ENCODE results near the gene NEGR1. TPM values are rescaled to one million over a fixed set of nuclear protein-coding genes. Genes with fewer than 3 reads are reported as not detected.

The NEGR1 gene
- total and polyA plus RNA-seq, 9 of the 15 experiments (the other 6 are each of a cell fraction or from before 2014, with no cell fraction given) = not detected

- TF ChIP-seq HDAC2 (IDR thresholded peaks at IDR 0.05) = no peak
- TF ChIP-seq MYNN (IDR thresholded peaks at IDR 0.05) = no peak
- TF ChIP-seq MYNN (CRISPR knock-in tag; IDR thresholded peaks at IDR 0.05) = no peak
Measured at GRCh38 chr1:71656902-71657301, 625.4 kb downstream of the NEGR1 start (continued).

- H3K27ac ChIP-seq (ENCODE audit: extremely low read depth, low read depth, low read length) = no peak overlapping the region
- ChIA-PET POLR2A (no interaction called here), CTCF (ENCODE audit: low intra/inter-chr PET ratio) (no interaction called here)
- H3K36me3 ChIP-seq (ENCODE audit: control insufficient read depth, insufficient read depth, low read length) = no peaks in the 10 kb centered on the region
- H3K9ac ChIP-seq (ENCODE audit: insufficient read depth in 1 of 2, low read depth in 2 of 2, low read length in 2 of 2) = no peak overlapping the region
- no peaks in the 10 kb centered on the region for H3K4me1 ChIP-seq (replicated peaks in 1 of 2; ENCODE audit: control insufficient read depth in 2 of 2, insufficient read depth in 2 of 2, low read length in 2 of 2)
- no peak overlapping the region for H3K4me3 ChIP-seq
- TF ChIP-seq MLX (CRISPR knock-in tag; conservative IDR thresholded peaks at IDR 0.05) (no peak), TCFL5 (CRISPR knock-in tag; conservative IDR thresholded peaks at IDR 0.05) (no peak), GTF2E2 (tag; IDR thresholded peaks at IDR 0.05) (no peak), CSDE1 (IDR thresholded peaks at IDR 0.05) (no peak), NCOA1 (IDR thresholded peaks at IDR 0.05; ENCODE audit: low read depth) (no peak), ZNF449 (CRISPR knock-in tag; IDR thresholded peaks at IDR 0.05) (no peak), BRD9 (IDR thresholded peaks at IDR 0.05; ENCODE audit: low read depth, partially characterized antibody) (no peak), JUN (IDR thresholded peaks at IDR 0.05; ENCODE audit: borderline replicate concordance, low read depth, low read length) (no peak), JUN (CRISPR knock-in tag; IDR thresholded peaks at IDR 0.05; ENCODE audit: borderline replicate concordance) (no peak), CBX3 (IDR thresholded peaks at IDR 0.05; ENCODE audit: borderline replicate concordance in 1 of 2, low read length in 2 of 2) (no peak), MYC (IDR thresholded peaks at IDR 0.05; ENCODE audit: low read depth, low read length) (no peak), MYC (CRISPR knock-in tag; IDR thresholded peaks at IDR 0.05; ENCODE audit: borderline replicate concordance, low read depth) (no peak)
- no peak overlapping the region for H3K4me2 ChIP-seq (ENCODE audit: insufficient read depth, low read length)
- intact Hi-C loops (cut with micrococcal nuclease) (no loop called here), in situ Hi-C loops (cut with MboI) (no loop called here)
- FAIRE-seq (no peak), ATAC-seq (no peak), DNase-seq (ENCODE audit: extremely low read depth in 1 of 4, low spot score in 3 of 4) (no peak)
- H3K9me1 ChIP-seq (ENCODE audit: control insufficient read depth, insufficient read depth, low read length) = no peaks in the 10 kb centered on the region
- H3K27me3 ChIP-seq (ENCODE audit: control insufficient read depth in 2 of 2, insufficient read depth in 2 of 2, low read length in 2 of 2) = no peaks in the 10 kb centered on the region
- no peaks in the 10 kb centered on the region for H4K20me1 ChIP-seq (replicated peaks; ENCODE audit: control insufficient read depth, insufficient read depth, low read length)
- no peaks in the 10 kb centered on the region; the same call in 1 of the 2 replicates for H3K9me3 ChIP-seq (replicated peaks; ENCODE audit: control insufficient read depth, insufficient read depth, low read depth, low read length)
- WGBS (ENCODE audit: insufficient coverage, low coverage, missing lambda C conversion rate) = 0% methylated on average over 2 of the region's 2 CpGs
- H2AFZ ChIP-seq (ENCODE audit: low read depth, low read length) = no peak overlapping the region
- H3K79me2 ChIP-seq (ENCODE audit: control insufficient read depth, insufficient read depth, low read length) = no peaks in the 10 kb centered on the region
- no TSS peak for BruUV-seq (replicated peaks)
Measured at GRCh38 chr1:71655604-71656003, 626.7 kb downstream of the NEGR1 start.
